HL-60 (cell line): ENCODE results near the gene PLOD1.

Experiments used
- DNase-seq, 2 experiments: peaks; one replicate each; pipeline ENCODE4 v3.0.0-alpha.2; 2010 to 2020; ENCODE audit warnings: low read depth in 1 of 2, low spot score in 1 of 2
- H3K27ac ChIP-seq: fragments of 250-450 bp; sonication (Bioruptor Pico); replicated peaks from 2 replicates; pipeline ENCODE4 v1.5.1; 2020; ENCODE audit warnings: mild to moderate bottlenecking, moderate library complexity
- H3K27me3 ChIP-seq: fragments of 250-450 bp; sonication (Bioruptor Pico); 2 replicates; pipeline ENCODE4 v1.5.1; 2021; ENCODE audit warnings: mild to moderate bottlenecking, moderate library complexity; ENCODE audit not compliant: insufficient read depth, poor library complexity, severe bottlenecking
- H3K4me3 ChIP-seq: replicated peaks from 2 replicates; pipeline ENCODE4 v1.5.1; 2011; ENCODE audit warnings: mild to moderate bottlenecking, control low read depth, low read length; ENCODE audit not compliant: insufficient read depth
- GABPA ChIP-seq: IDR thresholded peaks from 2 replicates; pipeline ENCODE4 v1.6.1; 2012; ENCODE audit warnings: low read depth
- POLR2AphosphoS5 ChIP-seq: IDR thresholded peaks from 2 replicates; pipeline ENCODE4 v1.6.1; 2012; ENCODE audit warnings: low read depth
- SPI1 ChIP-seq: IDR thresholded peaks from 2 replicates; pipeline ENCODE4 v1.6.1; 2012; ENCODE audit warnings: low read depth, mild to moderate bottlenecking, borderline replicate concordance
- TF ChIP-seq, protein P1 (sequence below): IDR thresholded peaks from 2 replicates; pipeline ENCODE4 v1.6.1; 2012; ENCODE audit warnings: low read depth; ENCODE audit not compliant: insufficient replicate concordance
- TF ChIP-seq, protein P2 (sequence below): IDR thresholded peaks from one replicate; pipeline ENCODE4 v1.5.1; 2011; ENCODE audit warnings: low read length, control low read depth, inconsistent platforms; ENCODE audit not compliant: insufficient read depth

PLOD1 gene

DNA sequence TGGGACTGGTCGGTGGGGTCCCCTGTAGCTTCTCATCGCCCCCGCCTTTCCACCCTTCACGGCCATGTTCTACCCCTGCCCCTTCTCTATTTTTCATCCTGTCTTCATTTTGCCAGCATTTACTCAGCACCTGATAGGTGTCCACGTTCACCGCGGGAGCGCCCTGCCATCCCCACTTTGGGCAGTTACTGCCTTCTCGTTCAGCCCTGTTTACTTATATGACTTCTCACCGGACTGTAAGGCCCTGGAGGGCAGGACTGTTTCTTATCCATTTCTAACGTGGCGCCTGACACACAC, 46.1 kb downstream of the PLOD1 start:
- peak overlapping the region; percentile 93 for H3K27ac ChIP-seq
- no peaks in the 10 kb centered on the region for H3K27me3 ChIP-seq
- TF ChIP-seq GABPA (no peak), SPI1 (no peak), POLR2AphosphoS5 (no peak)
- TF ChIP-seq, protein P1, sequence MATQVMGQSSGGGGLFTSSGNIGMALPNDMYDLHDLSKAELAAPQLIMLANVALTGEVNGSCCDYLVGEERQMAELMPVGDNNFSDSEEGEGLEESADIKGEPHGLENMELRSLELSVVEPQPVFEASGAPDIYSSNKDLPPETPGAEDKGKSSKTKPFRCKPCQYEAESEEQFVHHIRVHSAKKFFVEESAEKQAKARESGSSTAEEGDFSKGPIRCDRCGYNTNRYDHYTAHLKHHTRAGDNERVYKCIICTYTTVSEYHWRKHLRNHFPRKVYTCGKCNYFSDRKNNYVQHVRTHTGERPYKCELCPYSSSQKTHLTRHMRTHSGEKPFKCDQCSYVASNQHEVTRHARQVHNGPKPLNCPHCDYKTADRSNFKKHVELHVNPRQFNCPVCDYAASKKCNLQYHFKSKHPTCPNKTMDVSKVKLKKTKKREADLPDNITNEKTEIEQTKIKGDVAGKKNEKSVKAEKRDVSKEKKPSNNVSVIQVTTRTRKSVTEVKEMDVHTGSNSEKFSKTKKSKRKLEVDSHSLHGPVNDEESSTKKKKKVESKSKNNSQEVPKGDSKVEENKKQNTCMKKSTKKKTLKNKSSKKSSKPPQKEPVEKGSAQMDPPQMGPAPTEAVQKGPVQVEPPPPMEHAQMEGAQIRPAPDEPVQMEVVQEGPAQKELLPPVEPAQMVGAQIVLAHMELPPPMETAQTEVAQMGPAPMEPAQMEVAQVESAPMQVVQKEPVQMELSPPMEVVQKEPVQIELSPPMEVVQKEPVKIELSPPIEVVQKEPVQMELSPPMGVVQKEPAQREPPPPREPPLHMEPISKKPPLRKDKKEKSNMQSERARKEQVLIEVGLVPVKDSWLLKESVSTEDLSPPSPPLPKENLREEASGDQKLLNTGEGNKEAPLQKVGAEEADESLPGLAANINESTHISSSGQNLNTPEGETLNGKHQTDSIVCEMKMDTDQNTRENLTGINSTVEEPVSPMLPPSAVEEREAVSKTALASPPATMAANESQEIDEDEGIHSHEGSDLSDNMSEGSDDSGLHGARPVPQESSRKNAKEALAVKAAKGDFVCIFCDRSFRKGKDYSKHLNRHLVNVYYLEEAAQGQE = no peak
- TF ChIP-seq, protein P2, sequence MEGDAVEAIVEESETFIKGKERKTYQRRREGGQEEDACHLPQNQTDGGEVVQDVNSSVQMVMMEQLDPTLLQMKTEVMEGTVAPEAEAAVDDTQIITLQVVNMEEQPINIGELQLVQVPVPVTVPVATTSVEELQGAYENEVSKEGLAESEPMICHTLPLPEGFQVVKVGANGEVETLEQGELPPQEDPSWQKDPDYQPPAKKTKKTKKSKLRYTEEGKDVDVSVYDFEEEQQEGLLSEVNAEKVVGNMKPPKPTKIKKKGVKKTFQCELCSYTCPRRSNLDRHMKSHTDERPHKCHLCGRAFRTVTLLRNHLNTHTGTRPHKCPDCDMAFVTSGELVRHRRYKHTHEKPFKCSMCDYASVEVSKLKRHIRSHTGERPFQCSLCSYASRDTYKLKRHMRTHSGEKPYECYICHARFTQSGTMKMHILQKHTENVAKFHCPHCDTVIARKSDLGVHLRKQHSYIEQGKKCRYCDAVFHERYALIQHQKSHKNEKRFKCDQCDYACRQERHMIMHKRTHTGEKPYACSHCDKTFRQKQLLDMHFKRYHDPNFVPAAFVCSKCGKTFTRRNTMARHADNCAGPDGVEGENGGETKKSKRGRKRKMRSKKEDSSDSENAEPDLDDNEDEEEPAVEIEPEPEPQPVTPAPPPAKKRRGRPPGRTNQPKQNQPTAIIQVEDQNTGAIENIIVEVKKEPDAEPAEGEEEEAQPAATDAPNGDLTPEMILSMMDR = no peak
- no peak for DNase-seq
- H3K4me3 ChIP-seq = peak overlapping the region; percentile 95

DNA sequence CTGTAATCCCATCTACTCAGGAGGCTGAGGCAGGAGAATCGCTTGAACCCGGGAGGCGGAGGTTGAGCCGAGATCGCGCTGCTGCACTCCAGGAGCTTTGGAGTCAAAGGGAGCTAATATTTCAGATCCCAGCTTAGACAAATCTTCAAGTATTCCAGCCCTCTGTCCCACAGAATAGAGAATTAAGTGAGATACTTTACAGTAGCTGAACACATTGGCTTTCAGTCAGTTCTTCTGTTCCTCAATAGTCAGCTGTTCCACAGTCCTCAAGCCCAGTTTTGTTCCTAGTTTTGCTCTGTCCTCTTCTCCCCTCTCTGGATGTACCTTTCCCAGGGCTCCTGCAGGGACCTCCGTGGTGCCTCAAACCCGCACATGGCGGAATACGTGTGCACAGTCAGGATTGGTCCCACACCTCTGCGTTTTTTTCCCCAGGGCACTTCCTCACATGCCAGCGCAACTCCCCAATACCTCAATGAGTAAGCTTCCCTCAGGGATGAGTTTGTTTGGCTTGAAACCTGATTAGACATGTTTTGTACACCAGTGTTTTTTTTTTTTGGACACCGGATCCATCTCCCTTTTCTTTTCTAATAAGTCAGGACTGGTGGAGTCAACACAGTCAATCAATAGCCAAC, 47.0 kb downstream of the PLOD1 start:
- no peak for DNase-seq
- H3K27ac ChIP-seq = peak overlapping the region; percentile 93; the same call in 1 of the 2 replicates
- peak overlapping the region; percentile 95 for H3K4me3 ChIP-seq
- TF ChIP-seq GABPA = no peak
- TF ChIP-seq, protein P2 = no peak
- TF ChIP-seq SPI1 = no peak
- TF ChIP-seq, protein P1 = no peak
- no peak for TF ChIP-seq POLR2AphosphoS5
- no peaks in the 10 kb centered on the region for H3K27me3 ChIP-seq

DNA sequence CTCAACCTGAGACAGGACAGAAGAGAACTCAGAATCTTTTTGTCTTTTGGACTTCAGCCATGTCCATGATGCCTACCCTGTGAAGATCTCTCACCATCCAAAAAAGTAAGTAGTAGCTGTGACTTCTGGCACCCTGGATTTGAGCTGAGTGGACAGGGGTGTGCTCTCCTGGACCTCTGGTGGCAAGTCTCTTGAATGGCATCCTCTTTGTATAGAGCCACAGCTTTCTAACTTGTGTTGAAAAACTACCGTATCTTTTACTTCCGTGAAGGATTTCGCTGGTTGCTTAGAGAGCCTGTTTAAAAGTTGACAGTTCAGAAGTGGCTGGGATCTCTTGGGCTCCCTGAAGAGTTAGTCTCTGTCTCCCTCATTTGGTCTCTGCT, 47.5 kb downstream of the PLOD1 start:
- peak; percentile 50 to 62 for DNase-seq

More for the DNA sequence above, 47.5 kb downstream of the PLOD1 start:
- Histone ChIP-seq H3K4me3 (peak overlapping the region; percentile 95; the same call in 1 of the 2 replicates), H3K27me3 (no peaks in the 10 kb centered on the region), H3K27ac (peak overlapping the region; percentile 36)
- no peak for TF ChIP-seq SPI1
- TF ChIP-seq, protein P2 = peak; percentile 51
